ENCODE results near the gene EXOSC5.

DNA sequence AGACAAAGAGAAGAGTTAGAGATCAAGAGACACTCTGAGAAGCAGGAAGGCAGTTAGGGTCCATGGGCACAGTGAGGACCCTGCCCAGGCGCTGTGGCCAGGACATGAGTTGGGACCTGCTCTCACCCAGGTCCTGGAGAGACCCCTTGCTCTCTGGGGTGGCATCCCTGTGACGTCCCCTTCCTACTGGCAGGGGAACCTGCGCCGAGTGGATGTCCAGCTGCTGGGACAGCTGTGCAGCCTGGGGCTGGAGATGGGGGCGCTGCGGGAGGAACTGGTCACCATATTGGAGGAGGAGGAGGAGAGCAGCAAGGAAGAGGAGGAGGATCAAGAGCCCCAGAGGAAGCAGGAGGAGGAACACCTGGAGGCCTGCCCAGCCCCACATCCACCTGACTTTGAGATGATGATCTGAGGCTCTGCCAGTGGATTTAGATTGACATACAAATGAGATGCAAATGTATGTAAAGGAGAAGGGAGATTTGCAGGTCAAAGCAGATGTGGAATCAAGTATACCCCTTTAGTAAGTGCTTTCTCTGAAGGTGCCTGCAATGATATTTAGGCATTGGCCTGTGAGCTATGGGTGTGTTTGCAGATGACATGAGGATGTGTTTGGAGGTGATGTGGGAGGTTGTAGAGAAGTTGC lies 46.8 kb upstream of the EXOSC5 start:
- TF ChIP-seq POLR2A (IDR thresholded peaks at IDR 0.05; ENCODE audit: insufficient read depth in 1 of 2, low read depth in 2 of 2, low read length in 2 of 2) (no peak), ZNF317 (CRISPR knock-in tag; IDR thresholded peaks at IDR 0.05) (no peak)
- TF ChIP-seq, protein P1, sequence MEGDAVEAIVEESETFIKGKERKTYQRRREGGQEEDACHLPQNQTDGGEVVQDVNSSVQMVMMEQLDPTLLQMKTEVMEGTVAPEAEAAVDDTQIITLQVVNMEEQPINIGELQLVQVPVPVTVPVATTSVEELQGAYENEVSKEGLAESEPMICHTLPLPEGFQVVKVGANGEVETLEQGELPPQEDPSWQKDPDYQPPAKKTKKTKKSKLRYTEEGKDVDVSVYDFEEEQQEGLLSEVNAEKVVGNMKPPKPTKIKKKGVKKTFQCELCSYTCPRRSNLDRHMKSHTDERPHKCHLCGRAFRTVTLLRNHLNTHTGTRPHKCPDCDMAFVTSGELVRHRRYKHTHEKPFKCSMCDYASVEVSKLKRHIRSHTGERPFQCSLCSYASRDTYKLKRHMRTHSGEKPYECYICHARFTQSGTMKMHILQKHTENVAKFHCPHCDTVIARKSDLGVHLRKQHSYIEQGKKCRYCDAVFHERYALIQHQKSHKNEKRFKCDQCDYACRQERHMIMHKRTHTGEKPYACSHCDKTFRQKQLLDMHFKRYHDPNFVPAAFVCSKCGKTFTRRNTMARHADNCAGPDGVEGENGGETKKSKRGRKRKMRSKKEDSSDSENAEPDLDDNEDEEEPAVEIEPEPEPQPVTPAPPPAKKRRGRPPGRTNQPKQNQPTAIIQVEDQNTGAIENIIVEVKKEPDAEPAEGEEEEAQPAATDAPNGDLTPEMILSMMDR (CRISPR knock-in tag; IDR thresholded peaks at IDR 0.05) = no peak
- TF ChIP-seq, protein P2, sequence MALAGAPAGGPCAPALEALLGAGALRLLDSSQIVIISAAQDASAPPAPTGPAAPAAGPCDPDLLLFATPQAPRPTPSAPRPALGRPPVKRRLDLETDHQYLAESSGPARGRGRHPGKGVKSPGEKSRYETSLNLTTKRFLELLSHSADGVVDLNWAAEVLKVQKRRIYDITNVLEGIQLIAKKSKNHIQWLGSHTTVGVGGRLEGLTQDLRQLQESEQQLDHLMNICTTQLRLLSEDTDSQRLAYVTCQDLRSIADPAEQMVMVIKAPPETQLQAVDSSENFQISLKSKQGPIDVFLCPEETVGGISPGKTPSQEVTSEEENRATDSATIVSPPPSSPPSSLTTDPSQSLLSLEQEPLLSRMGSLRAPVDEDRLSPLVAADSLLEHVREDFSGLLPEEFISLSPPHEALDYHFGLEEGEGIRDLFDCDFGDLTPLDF (CRISPR knock-in tag; IDR thresholded peaks at IDR 0.05) = no peak
